GM12892 (cell line): ENCODE measurements around the gene HPN.

Experiments
- POLR2A ChIP-seq: IDR thresholded peaks from 2 replicates; pipeline ENCODE4 v1.6.1; 2011; ENCODE audit warnings: low read depth, low read length, control low read depth
- POLR2AphosphoS5 ChIP-seq: IDR thresholded peaks from 2 replicates; pipeline ENCODE4 v1.6.1; 2011; ENCODE audit warnings: low read depth, low read length, control low read depth

GRCh38 chr19:35094656-35095055 is 53.1 kb downstream of the HPN start:
- TF ChIP-seq POLR2AphosphoS5: no peak
- TF ChIP-seq POLR2A: no peak
